OCI-LY1 (cell line): ENCODE results near the gene WNT7B.
A peak's percentile ranks its signal among the peaks of the same experiment; 100 is the strongest.

Source experiments
- H2AFZ ChIP-seq: fragments of 200-600 bp; sonication (generic), shearing (Covaris generic); 2 replicates; pipeline ENCODE4 v1.6.0; 2014; ENCODE audit warnings: antibody characterized with exemption, mild to moderate bottlenecking, low read length
- H3F3A ChIP-seq: fragments of 200-600 bp; sonication (generic), shearing (Covaris generic); 2 replicates; pipeline ENCODE4 v1.6.0; 2014; ENCODE audit warnings: mild to moderate bottlenecking, antibody characterized with exemption, low read length, moderate library complexity; ENCODE audit not compliant: insufficient read depth
- H3K27ac ChIP-seq: fragments of 200-600 bp; sonication (generic); 2 replicates; pipeline ENCODE4 v1.5.1; 2014; ENCODE audit warnings: low read length, mixed run types, mild to moderate bottlenecking, low read depth; ENCODE audit not compliant: poor library complexity, severe bottlenecking
- H3K27me3 ChIP-seq: fragments of 200-600 bp; sonication (generic); 2 replicates; pipeline ENCODE4 v1.6.0; 2014; ENCODE audit warnings: antibody characterized with exemption, mild to moderate bottlenecking, low read length, moderate library complexity; ENCODE audit not compliant: insufficient read depth
- H3K36me3 ChIP-seq: fragments of 200-600 bp; sonication (generic); 2 replicates; pipeline ENCODE4 v1.6.1; 2014; ENCODE audit warnings: mild to moderate bottlenecking, antibody characterized with exemption, low read length, moderate library complexity, mixed read lengths; ENCODE audit not compliant: insufficient read depth
- H3K4me1 ChIP-seq: fragments of 200-600 bp; sonication (generic); 2 replicates; pipeline ENCODE4 v1.5.1; 2014; ENCODE audit warnings: mild to moderate bottlenecking, low read length, moderate library complexity; ENCODE audit not compliant: insufficient read depth, severe bottlenecking
- H3K4me2 ChIP-seq: fragments of 200-600 bp; sonication (generic), shearing (Covaris generic); 2 replicates; pipeline ENCODE4 v1.6.1; 2014; ENCODE audit warnings: low read length
- H3K4me3 ChIP-seq: fragments of 200-600 bp; sonication (generic); 2 replicates; pipeline ENCODE4 v1.5.1; 2014; ENCODE audit warnings: low read length, low read depth, mild to moderate bottlenecking, mixed read lengths; ENCODE audit not compliant: poor library complexity, severe bottlenecking
- H3K79me2 ChIP-seq: fragments of 200-600 bp; shearing (Covaris generic); 2 replicates; pipeline ENCODE4 v1.6.1; 2016; ENCODE audit warnings: mixed run types, low read length, mixed read lengths; ENCODE audit not compliant: insufficient read depth
- H3K9ac ChIP-seq: fragments of 200-600 bp; sonication (generic), shearing (Covaris generic); 2 replicates; pipeline ENCODE4 v1.6.1; 2014; ENCODE audit warnings: mild to moderate bottlenecking, low read length, mixed read lengths
- H3K9me2 ChIP-seq: fragments of 200-600 bp; sonication (generic), shearing (Covaris generic); 2 replicates; pipeline ENCODE4 v1.6.1; 2014; ENCODE audit warnings: low read depth, mild to moderate bottlenecking, low read length, mixed read lengths
- H3K9me3 ChIP-seq: fragments of 200-600 bp; shearing (Covaris generic); 2 replicates; pipeline ENCODE4 v1.6.1; 2014; ENCODE audit warnings: low read length, mixed read lengths
- H4K20me1 ChIP-seq: fragments of 200-600 bp; sonication (generic), shearing (Covaris generic); 2 replicates; pipeline ENCODE4 v1.6.0; 2016; ENCODE audit warnings: mild to moderate bottlenecking, low read length; ENCODE audit not compliant: insufficient read depth
- EZH2 ChIP-seq: fragments of 200-600 bp; sonication (generic), shearing (Covaris generic); IDR thresholded peaks from 2 replicates; pipeline ENCODE4 v1.8.0; 2017; ENCODE audit warnings: borderline replicate concordance, mixed run types, mild to moderate bottlenecking, antibody characterized with exemption, low read length, moderate library complexity, mixed read lengths
- TF ChIP-seq, protein P1 (sequence below): fragments of 200-600 bp; sonication (generic), shearing (Covaris generic); IDR thresholded peaks from 2 replicates; pipeline ENCODE4 v1.5.1; 2017; ENCODE audit warnings: mild to moderate bottlenecking, antibody characterized with exemption, low read length, moderate library complexity, mixed read lengths

Gene WNT7B

DNA sequence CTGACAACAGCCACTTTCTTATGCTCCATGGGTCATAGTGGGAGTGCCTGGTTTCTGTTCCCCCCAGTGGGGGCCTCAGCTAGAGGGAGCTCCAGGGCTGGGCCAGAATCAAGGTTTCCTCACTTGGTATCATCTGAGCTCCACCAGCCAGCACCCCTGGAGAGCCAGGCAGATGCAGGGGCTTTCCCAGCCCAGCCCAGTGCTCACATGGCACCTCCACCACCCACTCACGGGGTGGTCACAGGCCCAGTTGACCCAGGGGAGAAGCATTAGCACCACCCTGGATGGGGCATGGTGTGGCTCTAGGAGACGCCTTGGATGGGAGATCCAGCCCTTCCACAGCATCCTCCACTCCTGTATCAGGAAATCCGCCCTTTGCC, 24.1 kb upstream of the WNT7B start:
- H3K9me2 ChIP-seq = no peaks in the 10 kb centered on the region
- H3K4me3 ChIP-seq = no peak overlapping the region
- H3K9me3 ChIP-seq = no peaks in the 10 kb centered on the region
- no peaks in the 10 kb centered on the region for H4K20me1 ChIP-seq
- H3K4me1 ChIP-seq = peaks cover 24% of the 10 kb centered on the region
- H3K27ac ChIP-seq = no peak overlapping the region
- H3F3A ChIP-seq = no peaks in the 10 kb centered on the region
- no peaks in the 10 kb centered on the region for H3K36me3 ChIP-seq
- no peaks in the 10 kb centered on the region for H3K79me2 ChIP-seq
- no peak overlapping the region for H3K4me2 ChIP-seq
- H3K27me3 ChIP-seq = peaks cover 4% of the 10 kb centered on the region; the same call in 1 of the 2 replicates
- H3K9ac ChIP-seq = no peak overlapping the region
- TF ChIP-seq, protein P1, sequence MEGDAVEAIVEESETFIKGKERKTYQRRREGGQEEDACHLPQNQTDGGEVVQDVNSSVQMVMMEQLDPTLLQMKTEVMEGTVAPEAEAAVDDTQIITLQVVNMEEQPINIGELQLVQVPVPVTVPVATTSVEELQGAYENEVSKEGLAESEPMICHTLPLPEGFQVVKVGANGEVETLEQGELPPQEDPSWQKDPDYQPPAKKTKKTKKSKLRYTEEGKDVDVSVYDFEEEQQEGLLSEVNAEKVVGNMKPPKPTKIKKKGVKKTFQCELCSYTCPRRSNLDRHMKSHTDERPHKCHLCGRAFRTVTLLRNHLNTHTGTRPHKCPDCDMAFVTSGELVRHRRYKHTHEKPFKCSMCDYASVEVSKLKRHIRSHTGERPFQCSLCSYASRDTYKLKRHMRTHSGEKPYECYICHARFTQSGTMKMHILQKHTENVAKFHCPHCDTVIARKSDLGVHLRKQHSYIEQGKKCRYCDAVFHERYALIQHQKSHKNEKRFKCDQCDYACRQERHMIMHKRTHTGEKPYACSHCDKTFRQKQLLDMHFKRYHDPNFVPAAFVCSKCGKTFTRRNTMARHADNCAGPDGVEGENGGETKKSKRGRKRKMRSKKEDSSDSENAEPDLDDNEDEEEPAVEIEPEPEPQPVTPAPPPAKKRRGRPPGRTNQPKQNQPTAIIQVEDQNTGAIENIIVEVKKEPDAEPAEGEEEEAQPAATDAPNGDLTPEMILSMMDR = peak; percentile 30
- TF ChIP-seq EZH2 = no peak
- H2AFZ ChIP-seq = no peak overlapping the region

DNA sequence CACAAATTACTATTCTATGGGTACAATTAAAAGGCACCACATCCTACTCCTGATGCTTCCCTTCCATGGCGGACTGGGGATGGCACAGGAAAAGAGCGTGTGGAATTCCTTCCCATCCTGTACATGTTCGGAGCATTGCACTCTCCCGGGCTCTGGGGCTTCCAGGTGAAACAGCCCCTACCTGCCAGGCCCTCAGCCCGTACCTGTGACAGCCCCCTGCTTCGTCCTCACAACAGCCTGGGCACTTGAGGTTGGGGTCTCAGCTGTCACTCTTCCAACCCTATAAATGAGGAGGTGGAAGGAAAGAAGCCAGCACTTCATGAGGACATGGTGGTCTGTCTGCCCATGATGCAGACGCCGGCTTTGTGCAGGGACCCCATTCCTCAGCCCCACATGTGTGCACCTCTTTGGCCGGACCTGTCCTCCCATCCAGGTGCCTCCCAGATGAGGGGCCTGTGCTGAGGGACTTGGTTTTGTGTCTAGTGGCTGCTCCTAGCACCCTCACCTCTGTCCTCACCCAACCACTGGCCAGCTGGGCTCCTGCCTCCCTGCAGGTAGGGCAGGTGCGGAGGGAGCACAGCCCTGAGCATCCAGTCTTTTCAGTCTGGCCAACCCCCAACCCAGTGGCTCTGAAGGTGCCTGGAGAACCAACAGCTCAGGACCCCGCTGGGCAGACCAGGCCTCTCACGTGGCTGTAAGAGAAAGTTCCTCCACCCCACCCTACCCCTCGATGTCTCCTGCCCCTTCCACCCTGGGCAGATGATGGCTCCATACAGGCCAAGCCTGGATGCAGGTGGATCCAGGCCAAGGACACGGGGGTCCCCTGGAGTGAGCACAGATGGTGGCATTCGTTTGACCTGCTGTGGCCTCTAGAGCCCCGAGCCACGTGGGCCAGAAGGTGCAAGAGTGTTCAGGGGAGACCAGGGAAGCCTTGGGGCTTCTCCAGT, 23.4 kb upstream of the WNT7B start:
- Histone ChIP-seq H3K9ac (no peak overlapping the region), H4K20me1 (no peaks in the 10 kb centered on the region), H3K4me1 (peaks cover 24% of the 10 kb centered on the region), H3K27ac (no peak overlapping the region), H3K4me3 (no peak overlapping the region), H3K36me3 (no peaks in the 10 kb centered on the region), H3K27me3 (peaks cover 4% of the 10 kb centered on the region; the same call in 1 of the 2 replicates), H3K9me2 (no peaks in the 10 kb centered on the region), H3K79me2 (no peaks in the 10 kb centered on the region), H3K9me3 (no peaks in the 10 kb centered on the region), H3F3A (no peaks in the 10 kb centered on the region), H2AFZ (no peak overlapping the region), H3K4me2 (no peak overlapping the region)
- TF ChIP-seq EZH2 = no peak
- TF ChIP-seq, protein P1 = no peak

DNA sequence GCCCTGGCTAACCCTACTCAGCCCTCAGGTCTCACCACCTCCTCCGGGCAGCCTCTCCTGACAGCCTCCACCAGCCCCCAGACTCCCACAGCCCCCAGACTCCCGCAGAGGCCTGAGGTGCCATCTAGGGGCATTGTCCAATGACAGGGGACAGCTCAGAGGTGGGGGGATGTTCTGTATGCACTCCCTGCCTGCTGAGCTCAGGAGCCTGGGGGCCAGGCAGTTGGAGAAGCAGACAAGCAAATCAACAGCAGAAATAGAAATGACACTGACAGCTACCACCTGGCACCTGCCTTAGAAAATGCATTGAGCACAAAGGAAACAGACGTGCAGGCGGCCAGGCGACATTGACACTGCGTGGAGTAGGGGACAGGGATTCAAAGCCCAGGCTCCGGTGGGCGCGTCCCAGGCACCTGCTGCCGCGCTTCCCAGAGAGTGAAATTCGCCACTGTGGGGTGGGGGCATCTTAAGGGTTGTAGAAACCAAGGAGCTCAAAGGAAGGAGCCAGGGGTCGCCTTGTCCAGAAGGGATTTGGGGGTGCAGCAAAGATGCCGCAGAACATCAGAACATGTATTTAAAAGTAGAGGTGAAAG, 22.5 kb upstream of the WNT7B start:
- H3K4me3 ChIP-seq = no peak overlapping the region

More for the DNA sequence above, 22.5 kb upstream of the WNT7B start:
- Histone ChIP-seq H3K9me3 (no peaks in the 10 kb centered on the region), H4K20me1 (no peaks in the 10 kb centered on the region), H3K9ac (no peak overlapping the region), H3K9me2 (no peaks in the 10 kb centered on the region), H3K27ac (no peak overlapping the region), H3K36me3 (no peaks in the 10 kb centered on the region), H3K4me1 (peaks cover 19% of the 10 kb centered on the region), H3F3A (no peaks in the 10 kb centered on the region), H3K79me2 (no peaks in the 10 kb centered on the region), H2AFZ (no peak overlapping the region), H3K4me2 (no peak overlapping the region), H3K27me3 (peaks cover 4% of the 10 kb centered on the region; the same call in 1 of the 2 replicates)
- TF ChIP-seq, protein P1 = no peak
- TF ChIP-seq EZH2 = no peak
